ENCODE data around the gene HCFC2.

Gene HCFC2

DNA sequence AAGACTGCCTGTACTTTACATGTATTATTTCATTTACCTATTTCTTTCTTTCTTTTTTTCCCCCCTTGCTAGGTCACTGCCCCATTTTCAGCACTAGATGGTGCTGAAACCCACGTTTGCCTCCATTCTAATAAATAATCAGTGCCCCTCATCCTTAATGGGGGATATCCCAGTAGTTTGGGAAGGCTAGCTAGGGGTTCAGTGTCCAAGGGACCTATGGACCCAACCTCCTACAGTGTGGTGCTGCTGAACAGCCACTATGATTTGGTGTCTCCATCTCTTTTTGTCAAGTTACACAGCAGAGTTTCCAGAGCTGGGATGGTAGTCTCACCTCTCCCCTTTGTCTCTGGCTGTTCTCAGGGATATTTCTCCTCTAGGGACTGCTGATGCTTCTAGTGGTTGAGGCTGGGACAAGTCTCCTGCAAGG, 6.5 kb upstream of the HCFC2 start:
- Histone ChIP-seq H3K27me3 (ENCODE audit: control insufficient read depth, insufficient read depth, low read length) (no peaks in the 10 kb centered on the region), H3K36me3 (ENCODE audit: control insufficient read depth, insufficient read depth, low read length) (no peaks in the 10 kb centered on the region), H3K9ac (ENCODE audit: low read length) (no peak overlapping the region), H3K4me3 (ENCODE audit: low read depth, low read length) (no peak overlapping the region), H3K9me3 (ENCODE audit: control insufficient read depth, insufficient read depth, low read depth, low read length) (no peaks in the 10 kb centered on the region; the same call in 1 of the 2 replicates), H3K4me1 (ENCODE audit: control insufficient read depth, insufficient read depth, low read length) (peaks cover 11% of the 10 kb centered on the region), H3K27ac (ENCODE audit: low read depth, low read length) (no peak overlapping the region)

DNA sequence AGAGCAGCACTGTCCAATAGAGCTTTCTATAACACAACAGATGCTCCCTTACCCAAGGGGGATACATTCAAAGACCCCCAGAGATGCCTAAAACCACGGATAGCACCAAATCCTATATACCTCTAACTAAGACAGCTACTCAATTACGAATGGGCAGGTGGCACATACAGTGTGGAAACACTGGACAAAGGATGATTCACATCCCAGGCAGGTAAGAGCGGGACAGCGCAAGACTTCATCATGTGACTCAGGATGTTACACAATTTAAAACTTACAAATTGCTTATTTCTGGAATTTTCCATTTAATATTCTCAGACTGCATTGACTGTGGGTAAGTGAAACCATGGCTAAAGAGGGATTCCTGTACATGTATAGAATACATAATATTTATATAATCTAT, 5.5 kb upstream of the HCFC2 start:
- no peak overlapping the region for H3K9ac ChIP-seq (ENCODE audit: low read length)
- H3K36me3 ChIP-seq (ENCODE audit: control insufficient read depth, insufficient read depth, low read length) = no peaks in the 10 kb centered on the region
- H3K27me3 ChIP-seq (ENCODE audit: control insufficient read depth, insufficient read depth, low read length) = peaks cover 9% of the 10 kb centered on the region
- H3K4me3 ChIP-seq (ENCODE audit: low read depth, low read length) = no peak overlapping the region
- no peak overlapping the region for H3K27ac ChIP-seq (ENCODE audit: low read depth, low read length)
- no peaks in the 10 kb centered on the region; the same call in 1 of the 2 replicates for H3K9me3 ChIP-seq (ENCODE audit: control insufficient read depth, insufficient read depth, low read depth, low read length)
- H3K4me1 ChIP-seq (ENCODE audit: control insufficient read depth, insufficient read depth, low read length) = peaks cover 11% of the 10 kb centered on the region

- Histone ChIP-seq H3K9ac (ENCODE audit: low read length) (no peak overlapping the region), H3K27ac (ENCODE audit: low read depth, low read length) (no peak overlapping the region), H3K9me3 (ENCODE audit: control insufficient read depth, insufficient read depth, low read depth, low read length) (no peaks in the 10 kb centered on the region; the same call in 1 of the 2 replicates), H3K27me3 (ENCODE audit: control insufficient read depth, insufficient read depth, low read length) (peaks cover 9% of the 10 kb centered on the region), H3K4me1 (ENCODE audit: control insufficient read depth, insufficient read depth, low read length) (peaks cover 6% of the 10 kb centered on the region), H3K36me3 (ENCODE audit: control insufficient read depth, insufficient read depth, low read length) (no peaks in the 10 kb centered on the region), H3K4me3 (ENCODE audit: low read depth, low read length) (no peak overlapping the region)
These were observed 4.4 kb upstream of the HCFC2 start for GRCh38 chr12:104059963-104060362.

GRCh38 chr12:104060791-104061190, 3.5 kb upstream of the HCFC2 start:
- no peaks in the 10 kb centered on the region for H3K36me3 ChIP-seq (ENCODE audit: control insufficient read depth, insufficient read depth, low read length)
- H3K4me3 ChIP-seq (ENCODE audit: low read depth, low read length) = no peak overlapping the region
- H3K27me3 ChIP-seq (ENCODE audit: control insufficient read depth, insufficient read depth, low read length) = peaks cover 17% of the 10 kb centered on the region
- H3K9me3 ChIP-seq (ENCODE audit: control insufficient read depth, insufficient read depth, low read depth, low read length) = no peaks in the 10 kb centered on the region; the same call in 1 of the 2 replicates
- no peak overlapping the region for H3K27ac ChIP-seq (ENCODE audit: low read depth, low read length)
- no peak overlapping the region for H3K9ac ChIP-seq (ENCODE audit: low read length)
- H3K4me1 ChIP-seq (ENCODE audit: control insufficient read depth, insufficient read depth, low read length) = peaks cover 5% of the 10 kb centered on the region; the same call in 1 of the 2 replicates

GRCh38 chr12:104063712-104064030, 660 bp upstream of the HCFC2 start:
- peak overlapping the region; percentile 17; the same call in 1 of the 2 replicates for H3K27ac ChIP-seq (ENCODE audit: low read depth, low read length)

GRCh38 chr12:104064842-104065427, 604 bp downstream of the HCFC2 start:
- peaks cover 5% of the 10 kb centered on the region; the same call in 1 of the 2 replicates for H3K4me1 ChIP-seq (ENCODE audit: control insufficient read depth, insufficient read depth, low read length)
- peak overlapping the region; percentile 100 for H3K4me3 ChIP-seq (ENCODE audit: low read depth, low read length)
- no peak overlapping the region for H3K27ac ChIP-seq (ENCODE audit: low read depth, low read length)
- peaks cover 20% of the 10 kb centered on the region for H3K27me3 ChIP-seq (ENCODE audit: control insufficient read depth, insufficient read depth, low read length)
- H3K36me3 ChIP-seq (ENCODE audit: control insufficient read depth, insufficient read depth, low read length) = no peaks in the 10 kb centered on the region
- no peak overlapping the region for H3K9ac ChIP-seq (ENCODE audit: low read length)
- no peaks in the 10 kb centered on the region for H3K9me3 ChIP-seq (ENCODE audit: control insufficient read depth, insufficient read depth, low read depth, low read length)

More at GRCh38 chr12:104063712-104064030, 660 bp upstream of the HCFC2 start:
- no peaks in the 10 kb centered on the region for H3K9me3 ChIP-seq (ENCODE audit: control insufficient read depth, insufficient read depth, low read depth, low read length)
- peak overlapping the region; percentile 100 for H3K4me3 ChIP-seq (ENCODE audit: low read depth, low read length)
- peaks cover 5% of the 10 kb centered on the region; the same call in 1 of the 2 replicates for H3K4me1 ChIP-seq (ENCODE audit: control insufficient read depth, insufficient read depth, low read length)
- peaks cover 20% of the 10 kb centered on the region for H3K27me3 ChIP-seq (ENCODE audit: control insufficient read depth, insufficient read depth, low read length)
- peak overlapping the region; percentile 85 for H3K9ac ChIP-seq (ENCODE audit: low read length)
- H3K36me3 ChIP-seq (ENCODE audit: control insufficient read depth, insufficient read depth, low read length) = no peaks in the 10 kb centered on the region

GRCh38 chr12:104072099-104072498, 7.8 kb downstream of the HCFC2 start:
- Histone ChIP-seq H3K9ac (ENCODE audit: low read length) (no peak overlapping the region), H3K4me1 (ENCODE audit: control insufficient read depth, insufficient read depth, low read length) (no peaks in the 10 kb centered on the region), H3K4me3 (ENCODE audit: low read depth, low read length) (no peak overlapping the region), H3K36me3 (ENCODE audit: control insufficient read depth, insufficient read depth, low read length) (no peaks in the 10 kb centered on the region), H3K27me3 (ENCODE audit: control insufficient read depth, insufficient read depth, low read length) (no peaks in the 10 kb centered on the region), H3K27ac (ENCODE audit: low read depth, low read length) (no peak overlapping the region), H3K9me3 (ENCODE audit: control insufficient read depth, insufficient read depth, low read depth, low read length) (no peaks in the 10 kb centered on the region)

GRCh38 chr12:104073699-104074098, 9.4 kb downstream of the HCFC2 start:
- Histone ChIP-seq H3K27ac (ENCODE audit: low read depth, low read length) (no peak overlapping the region), H3K9me3 (ENCODE audit: control insufficient read depth, insufficient read depth, low read depth, low read length) (no peaks in the 10 kb centered on the region), H3K36me3 (ENCODE audit: control insufficient read depth, insufficient read depth, low read length) (no peaks in the 10 kb centered on the region), H3K4me1 (ENCODE audit: control insufficient read depth, insufficient read depth, low read length) (no peaks in the 10 kb centered on the region), H3K27me3 (ENCODE audit: control insufficient read depth, insufficient read depth, low read length) (no peaks in the 10 kb centered on the region), H3K4me3 (ENCODE audit: low read depth, low read length) (no peak overlapping the region), H3K9ac (ENCODE audit: low read length) (no peak overlapping the region)

GRCh38 chr12:104079024-104079423, 14.7 kb downstream of the HCFC2 start:
- no peak overlapping the region for H3K4me3 ChIP-seq (ENCODE audit: low read depth, low read length)
- no peak overlapping the region for H3K27ac ChIP-seq (ENCODE audit: low read depth, low read length)
- H3K36me3 ChIP-seq (ENCODE audit: control insufficient read depth, insufficient read depth, low read length) = no peaks in the 10 kb centered on the region
- H3K9me3 ChIP-seq (ENCODE audit: control insufficient read depth, insufficient read depth, low read depth, low read length) = no peaks in the 10 kb centered on the region
- H3K27me3 ChIP-seq (ENCODE audit: control insufficient read depth, insufficient read depth, low read length) = no peaks in the 10 kb centered on the region
- no peaks in the 10 kb centered on the region for H3K4me1 ChIP-seq (ENCODE audit: control insufficient read depth, insufficient read depth, low read length)
- no peak overlapping the region for H3K9ac ChIP-seq (ENCODE audit: low read length)

DNA sequence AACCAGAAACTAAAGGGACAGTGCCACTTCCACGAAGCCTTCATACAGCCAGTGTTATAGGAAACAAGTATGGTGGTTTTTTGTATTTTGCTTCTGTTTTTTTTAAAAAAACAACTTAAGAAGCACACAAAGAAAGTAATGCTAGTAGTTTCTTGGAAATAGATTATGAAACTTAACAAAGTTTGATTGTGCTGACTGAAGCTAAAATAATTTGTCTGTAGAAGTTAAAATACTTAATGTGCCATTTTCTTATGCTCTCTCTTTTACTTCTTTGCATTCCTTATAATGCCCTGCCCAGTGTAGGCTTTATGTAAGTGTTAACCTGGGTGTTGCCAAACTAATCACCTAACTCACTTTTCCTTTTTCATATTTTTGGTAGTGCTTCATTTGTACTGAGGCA, 16.4 kb downstream of the HCFC2 start:
- Histone ChIP-seq H3K27ac (ENCODE audit: low read depth, low read length) (no peak overlapping the region), H3K36me3 (ENCODE audit: control insufficient read depth, insufficient read depth, low read length) (no peaks in the 10 kb centered on the region), H3K9ac (ENCODE audit: low read length) (no peak overlapping the region), H3K4me3 (ENCODE audit: low read depth, low read length) (no peak overlapping the region), H3K4me1 (ENCODE audit: control insufficient read depth, insufficient read depth, low read length) (no peaks in the 10 kb centered on the region), H3K9me3 (ENCODE audit: control insufficient read depth, insufficient read depth, low read depth, low read length) (no peaks in the 10 kb centered on the region), H3K27me3 (ENCODE audit: control insufficient read depth, insufficient read depth, low read length) (no peaks in the 10 kb centered on the region)

- H3K36me3 ChIP-seq (ENCODE audit: control insufficient read depth, insufficient read depth, low read length) = no peaks in the 10 kb centered on the region
- no peaks in the 10 kb centered on the region for H3K9me3 ChIP-seq (ENCODE audit: control insufficient read depth, insufficient read depth, low read depth, low read length)
- H3K27ac ChIP-seq (ENCODE audit: low read depth, low read length) = no peak overlapping the region
- no peak overlapping the region for H3K4me3 ChIP-seq (ENCODE audit: low read depth, low read length)
- H3K27me3 ChIP-seq (ENCODE audit: control insufficient read depth, insufficient read depth, low read length) = no peaks in the 10 kb centered on the region
- H3K9ac ChIP-seq (ENCODE audit: low read length) = no peak overlapping the region
- no peaks in the 10 kb centered on the region for H3K4me1 ChIP-seq (ENCODE audit: control insufficient read depth, insufficient read depth, low read length)
These were observed 19.6 kb downstream of the HCFC2 start for GRCh38 chr12:104083769-104084475.

Measured in HUES6 (cell line).